Suprapubic skin (tissue), 4 donors: ENCODE results near the gene PRKG2. TPM values are rescaled to one million over a fixed set of nuclear protein-coding genes. Genes with fewer than 3 reads are reported as not detected.

ENCODE experiments used
- DNase-seq, 2 donors: peaks; one replicate each; pipeline ENCODE4 v3.0.0-alpha.2; 2019; ENCODE audit warnings: low spot score in 2 of 2
- H3K27ac ChIP-seq: fragments of 200-600 bp; sonication (generic); one replicate; pipeline ENCODE4 v1.5.1; 2019
- H3K27me3 ChIP-seq: fragments of 200-600 bp; sonication (generic); one replicate; pipeline ENCODE4 v1.5.1; 2019
- H3K36me3 ChIP-seq: fragments of 200-600 bp; sonication (generic); one replicate; pipeline ENCODE4 v1.5.1; 2019
- H3K4me1 ChIP-seq: fragments of 200-600 bp; sonication (generic); one replicate; pipeline ENCODE4 v1.5.1; 2019
- H3K4me3 ChIP-seq: fragments of 200-600 bp; sonication (generic); one replicate; pipeline ENCODE4 v1.5.1; 2019; ENCODE audit warnings: mild to moderate bottlenecking
- H3K9me3 ChIP-seq: fragments of 200-600 bp; sonication (generic); one replicate; pipeline ENCODE4 v1.5.1; 2019
- EP300 ChIP-seq: sonication (generic); formaldehyde crosslinking; IDR thresholded peaks from one replicate; pipeline ENCODE4 v1.6.1; 2017; ENCODE audit warnings: antibody characterized with exemption
- POLR2A ChIP-seq, 2 donors: fragments of 450-650 bp; IDR thresholded peaks; one replicate each; pipeline ENCODE4 v1.6.1; 2017; ENCODE audit warnings: antibody characterized with exemption in 2 of 2, mild to moderate bottlenecking in 2 of 2, moderate library complexity in 2 of 2
- POLR2AphosphoS5 ChIP-seq, 3 donors: sonication (generic); formaldehyde crosslinking; IDR thresholded peaks; one replicate each; pipeline ENCODE4 v1.6.1; 2017; ENCODE audit warnings: antibody characterized with exemption in 3 of 3
- WGBS: methylation state at CpG from one replicate; pipeline ENCODE4 v1.1.5; 2018; 5-methylcytosine and 5-hydroxymethylcytosine counted together
- total RNA-seq, 4 donors: library from RNA; depleted of rRNA; stranded (reverse); fragments of >200 nt; gene quantifications; one replicate each; pipeline ENCODE4 v1.1.0, GENCODE V29; 2016
- TF ChIP-seq, protein P1 (sequence below), 2 donors: fragments of 200-600 bp in 1 of 2; fragments of 450-650 bp in 1 of 2; sonication (generic) in 1 of 2; IDR thresholded peaks; one replicate each; pipeline ENCODE4 v1.5.1; 2016 to 2019; ENCODE audit warnings: antibody characterized with exemption in 2 of 2, mild to moderate bottlenecking in 1 of 2, moderate library complexity in 1 of 2

PRKG2 gene, protein sequence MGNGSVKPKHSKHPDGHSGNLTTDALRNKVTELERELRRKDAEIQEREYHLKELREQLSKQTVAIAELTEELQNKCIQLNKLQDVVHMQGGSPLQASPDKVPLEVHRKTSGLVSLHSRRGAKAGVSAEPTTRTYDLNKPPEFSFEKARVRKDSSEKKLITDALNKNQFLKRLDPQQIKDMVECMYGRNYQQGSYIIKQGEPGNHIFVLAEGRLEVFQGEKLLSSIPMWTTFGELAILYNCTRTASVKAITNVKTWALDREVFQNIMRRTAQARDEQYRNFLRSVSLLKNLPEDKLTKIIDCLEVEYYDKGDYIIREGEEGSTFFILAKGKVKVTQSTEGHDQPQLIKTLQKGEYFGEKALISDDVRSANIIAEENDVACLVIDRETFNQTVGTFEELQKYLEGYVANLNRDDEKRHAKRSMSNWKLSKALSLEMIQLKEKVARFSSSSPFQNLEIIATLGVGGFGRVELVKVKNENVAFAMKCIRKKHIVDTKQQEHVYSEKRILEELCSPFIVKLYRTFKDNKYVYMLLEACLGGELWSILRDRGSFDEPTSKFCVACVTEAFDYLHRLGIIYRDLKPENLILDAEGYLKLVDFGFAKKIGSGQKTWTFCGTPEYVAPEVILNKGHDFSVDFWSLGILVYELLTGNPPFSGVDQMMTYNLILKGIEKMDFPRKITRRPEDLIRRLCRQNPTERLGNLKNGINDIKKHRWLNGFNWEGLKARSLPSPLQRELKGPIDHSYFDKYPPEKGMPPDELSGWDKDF
- 1 to 10 TPM in 3 of 4 donors, under 1 TPM in 1; 0.79 to 2.5 (median 1.7) TPM for total RNA-seq

DNA sequence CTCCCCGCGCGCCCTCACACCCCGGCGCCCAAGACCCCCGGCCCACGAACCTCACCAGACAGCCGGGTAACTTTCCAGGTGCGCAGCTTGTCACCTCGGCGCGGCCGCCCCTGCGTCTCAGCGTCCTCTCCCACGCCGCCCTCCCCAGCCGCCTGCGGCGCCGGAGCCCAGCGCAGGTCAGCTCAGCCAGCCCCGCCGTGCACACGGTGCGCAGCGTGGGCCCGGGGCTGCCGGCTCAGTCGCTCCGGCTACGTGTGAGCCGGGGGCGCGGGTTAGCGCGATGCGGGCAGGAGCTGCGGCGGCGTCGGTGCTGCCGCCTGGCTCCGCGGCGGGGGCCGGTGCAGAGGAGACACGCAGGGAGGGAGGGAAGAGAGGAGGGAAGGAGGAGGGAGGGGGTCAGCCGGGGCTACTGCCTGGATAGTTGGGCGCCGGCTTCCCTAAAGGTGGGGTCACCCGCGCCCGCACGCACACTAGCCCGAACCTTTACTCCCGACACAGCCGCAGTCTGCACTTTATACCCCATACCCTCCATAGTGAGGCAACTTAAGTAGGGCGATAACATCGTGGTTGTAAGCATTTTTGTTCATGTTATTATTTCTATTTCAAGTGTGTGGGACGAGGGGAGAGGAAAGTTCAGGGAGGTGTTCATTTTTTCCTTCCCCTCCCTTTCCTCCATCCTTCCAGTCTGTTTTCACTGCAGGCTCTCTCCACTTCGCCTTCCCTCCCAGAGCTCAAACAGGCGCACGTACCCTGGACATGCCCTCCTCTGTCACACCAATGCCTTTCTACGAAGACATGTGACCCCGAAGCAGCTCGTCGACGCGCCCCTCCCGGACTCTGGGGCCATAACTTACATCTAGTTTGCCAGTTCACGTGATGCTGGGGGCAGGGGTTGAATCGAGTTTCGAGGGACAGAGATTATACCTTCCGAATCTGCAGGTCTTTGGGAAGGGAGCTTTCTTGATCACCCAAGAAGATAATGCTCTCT, at the start of gene PRKG2:
TSS of gene PRKG2 (minus strand) at position 342 of the 988 bp plus-strand sequence. CDS start 10,175 bp downstream, outside the sequence.
- Histone ChIP-seq H3K9me3 (no peaks in the 10 kb centered on the region), H3K4me3 (peak within 1 kb of the TSS; percentile 60), H3K27me3 (peaks cover 49% of the 10 kb centered on the region), H3K27ac (peak within 1 kb of the TSS; percentile 36), H3K36me3 (no peaks in the 10 kb centered on the region), H3K4me1 (peaks cover 17% of the 10 kb centered on the region)
- TF ChIP-seq EP300 (no peak), POLR2A (IDR thresholded peaks at IDR 0.05) (no peak), POLR2AphosphoS5 (IDR thresholded peaks at IDR 0.05) (no peak)
- TF ChIP-seq, protein P1, sequence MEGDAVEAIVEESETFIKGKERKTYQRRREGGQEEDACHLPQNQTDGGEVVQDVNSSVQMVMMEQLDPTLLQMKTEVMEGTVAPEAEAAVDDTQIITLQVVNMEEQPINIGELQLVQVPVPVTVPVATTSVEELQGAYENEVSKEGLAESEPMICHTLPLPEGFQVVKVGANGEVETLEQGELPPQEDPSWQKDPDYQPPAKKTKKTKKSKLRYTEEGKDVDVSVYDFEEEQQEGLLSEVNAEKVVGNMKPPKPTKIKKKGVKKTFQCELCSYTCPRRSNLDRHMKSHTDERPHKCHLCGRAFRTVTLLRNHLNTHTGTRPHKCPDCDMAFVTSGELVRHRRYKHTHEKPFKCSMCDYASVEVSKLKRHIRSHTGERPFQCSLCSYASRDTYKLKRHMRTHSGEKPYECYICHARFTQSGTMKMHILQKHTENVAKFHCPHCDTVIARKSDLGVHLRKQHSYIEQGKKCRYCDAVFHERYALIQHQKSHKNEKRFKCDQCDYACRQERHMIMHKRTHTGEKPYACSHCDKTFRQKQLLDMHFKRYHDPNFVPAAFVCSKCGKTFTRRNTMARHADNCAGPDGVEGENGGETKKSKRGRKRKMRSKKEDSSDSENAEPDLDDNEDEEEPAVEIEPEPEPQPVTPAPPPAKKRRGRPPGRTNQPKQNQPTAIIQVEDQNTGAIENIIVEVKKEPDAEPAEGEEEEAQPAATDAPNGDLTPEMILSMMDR (IDR thresholded peaks at IDR 0.05), result no peak
- peak; percentile 72 to 80 for DNase-seq
- WGBS, result 3% methylated on average over 57 of the region's 75 CpGs

- H3K9me3 ChIP-seq, result no peaks in the 10 kb centered on the region
- DNase-seq, result no peak
- no peaks in the 10 kb centered on the region for H3K36me3 ChIP-seq
- no peak overlapping the region for H3K27ac ChIP-seq
- no peaks in the 10 kb centered on the region for H3K27me3 ChIP-seq
- H3K4me3 ChIP-seq, result no peak overlapping the region
- no peaks in the 10 kb centered on the region for H3K4me1 ChIP-seq
- 79% methylated on average over 10 of the region's 10 CpGs for WGBS
- no peak for TF ChIP-seq EP300
- no peak for TF ChIP-seq POLR2A (IDR thresholded peaks at IDR 0.05)
- no peak for TF ChIP-seq POLR2AphosphoS5 (IDR thresholded peaks at IDR 0.05)
- TF ChIP-seq, protein P1 (IDR thresholded peaks at IDR 0.05), result no peak
Observed at GRCh38 chr4:81260443-81261101, 45.5 kb upstream of the PRKG2 start.

DNA sequence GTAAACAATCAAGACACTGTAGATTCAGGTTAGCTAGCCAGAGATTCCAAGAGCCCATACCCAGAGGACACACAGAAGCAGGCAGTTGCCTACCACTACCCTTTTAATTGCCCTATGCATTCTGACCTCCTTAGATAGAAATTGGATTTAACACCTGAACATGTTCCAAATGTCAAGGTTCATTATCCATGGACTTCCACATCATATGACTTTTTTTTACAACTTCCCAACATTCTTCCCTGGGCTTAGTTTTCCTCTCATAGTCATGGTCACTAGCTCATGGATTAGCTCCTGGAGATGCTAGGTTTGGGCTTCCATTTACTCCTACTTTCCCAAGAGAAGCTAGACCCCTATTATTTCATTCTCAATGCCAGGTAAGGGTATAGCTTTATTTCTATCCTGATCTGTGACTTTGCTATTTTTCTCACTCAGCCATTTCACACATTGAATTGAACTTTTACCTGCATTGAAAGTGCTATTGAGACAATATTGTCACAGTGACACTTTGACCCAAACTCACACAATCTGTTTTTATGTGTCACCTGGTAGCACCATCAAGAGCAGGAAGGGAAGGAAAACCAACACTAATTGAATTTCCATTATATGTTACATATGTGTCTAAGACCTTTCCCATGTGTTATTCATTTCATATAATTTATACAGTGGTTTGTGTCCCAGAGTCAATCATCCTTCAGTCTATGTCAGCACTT, 44.0 kb upstream of the PRKG2 start:
- Histone ChIP-seq H3K36me3 (no peaks in the 10 kb centered on the region), H3K4me1 (no peaks in the 10 kb centered on the region), H3K4me3 (no peak overlapping the region), H3K27me3 (no peaks in the 10 kb centered on the region), H3K27ac (no peak overlapping the region), H3K9me3 (no peaks in the 10 kb centered on the region)
- no peak for TF ChIP-seq POLR2A (IDR thresholded peaks at IDR 0.05)
- TF ChIP-seq, protein P1 (IDR thresholded peaks at IDR 0.05), result no peak
- TF ChIP-seq EP300, result no peak
- no peak for TF ChIP-seq POLR2AphosphoS5 (IDR thresholded peaks at IDR 0.05)
- DNase-seq, result no peak

DNA sequence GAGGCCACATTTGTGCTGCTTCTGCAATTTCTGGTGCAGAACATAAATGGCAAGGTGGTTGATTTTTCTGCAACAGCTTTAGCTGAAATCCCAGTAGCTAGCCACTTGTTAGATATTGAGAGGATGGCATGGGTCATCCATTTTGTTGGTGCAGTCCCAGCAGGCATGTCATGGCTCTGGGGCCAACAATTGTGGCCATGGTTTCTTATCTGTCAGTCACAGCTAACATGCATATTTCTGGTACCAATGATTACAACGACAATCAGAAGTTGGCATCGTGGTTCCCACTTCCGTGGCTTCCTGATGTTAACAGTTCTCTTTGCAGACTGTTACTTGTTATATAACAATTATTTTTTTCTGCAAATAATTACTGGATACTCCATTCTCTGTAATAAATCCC, 42.8 kb upstream of the PRKG2 start:
- DNase-seq, result no peak
- Histone ChIP-seq H3K36me3 (no peaks in the 10 kb centered on the region), H3K27ac (no peak overlapping the region), H3K4me1 (no peaks in the 10 kb centered on the region), H3K27me3 (no peaks in the 10 kb centered on the region), H3K4me3 (no peak overlapping the region), H3K9me3 (no peaks in the 10 kb centered on the region)
- no peak for TF ChIP-seq POLR2A (IDR thresholded peaks at IDR 0.05)
- TF ChIP-seq, protein P1 (IDR thresholded peaks at IDR 0.05), result no peak
- no peak for TF ChIP-seq POLR2AphosphoS5 (IDR thresholded peaks at IDR 0.05)
- no peak for TF ChIP-seq EP300
- WGBS, result 77% methylated on average over 3 of the region's 3 CpGs
